Esophagus squamous epithelium (tissue), 4 donors: Measurements from ENCODE around the gene SAT2.

Source experiments
- POLR2A ChIP-seq, 4 donors: fragments of 450-650 bp; IDR thresholded peaks; one replicate each; pipeline ENCODE4 v1.6.1; 2017; ENCODE audit warnings: antibody characterized with exemption in 4 of 4, mild to moderate bottlenecking in 4 of 4, moderate library complexity in 3 of 4
- TF ChIP-seq, protein P1 (sequence below), 6 experiments: fragments of 450-650 bp in 4 of 6; fragments of 200-600 bp in 2 of 6; sonication (generic) in 2 of 6; IDR thresholded peaks; one replicate each; pipeline ENCODE4 v1.5.1; 2016 to 2019; ENCODE audit warnings: antibody characterized with exemption in 6 of 6, mild to moderate bottlenecking in 4 of 6, moderate library complexity in 4 of 6

DNA sequence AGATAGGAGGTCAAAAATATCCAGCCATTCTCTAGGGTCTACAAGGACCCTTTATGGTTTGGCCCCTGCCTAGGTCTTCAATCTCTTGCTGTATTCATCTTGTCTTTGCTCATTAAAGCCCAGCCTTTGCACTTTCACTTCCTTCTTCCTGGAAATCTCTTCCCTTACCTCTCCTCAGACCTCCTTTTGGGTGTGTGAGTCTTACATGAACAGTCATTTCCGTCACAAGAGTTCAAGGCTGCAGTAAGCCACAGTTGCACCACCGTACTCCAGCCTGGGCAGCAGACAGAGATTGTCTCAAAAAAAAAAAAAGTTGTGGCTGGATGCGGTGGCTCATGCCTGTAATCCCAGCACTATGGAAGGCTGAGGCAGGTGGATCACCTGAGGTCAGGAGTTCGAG, 17.2 kb upstream of the SAT2 start:
- TF ChIP-seq, protein P1, sequence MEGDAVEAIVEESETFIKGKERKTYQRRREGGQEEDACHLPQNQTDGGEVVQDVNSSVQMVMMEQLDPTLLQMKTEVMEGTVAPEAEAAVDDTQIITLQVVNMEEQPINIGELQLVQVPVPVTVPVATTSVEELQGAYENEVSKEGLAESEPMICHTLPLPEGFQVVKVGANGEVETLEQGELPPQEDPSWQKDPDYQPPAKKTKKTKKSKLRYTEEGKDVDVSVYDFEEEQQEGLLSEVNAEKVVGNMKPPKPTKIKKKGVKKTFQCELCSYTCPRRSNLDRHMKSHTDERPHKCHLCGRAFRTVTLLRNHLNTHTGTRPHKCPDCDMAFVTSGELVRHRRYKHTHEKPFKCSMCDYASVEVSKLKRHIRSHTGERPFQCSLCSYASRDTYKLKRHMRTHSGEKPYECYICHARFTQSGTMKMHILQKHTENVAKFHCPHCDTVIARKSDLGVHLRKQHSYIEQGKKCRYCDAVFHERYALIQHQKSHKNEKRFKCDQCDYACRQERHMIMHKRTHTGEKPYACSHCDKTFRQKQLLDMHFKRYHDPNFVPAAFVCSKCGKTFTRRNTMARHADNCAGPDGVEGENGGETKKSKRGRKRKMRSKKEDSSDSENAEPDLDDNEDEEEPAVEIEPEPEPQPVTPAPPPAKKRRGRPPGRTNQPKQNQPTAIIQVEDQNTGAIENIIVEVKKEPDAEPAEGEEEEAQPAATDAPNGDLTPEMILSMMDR (IDR thresholded peaks at IDR 0.05): no peak
- TF ChIP-seq POLR2A (IDR thresholded peaks at IDR 0.05): no peak
